AG10803 (cell line): ENCODE data around the gene PINLYP.

Source experiments
- DNase-seq: peaks from one replicate; pipeline ENCODE4 v3.0.0; 2010; ENCODE audit warnings: low read depth
- H3K4me3 ChIP-seq: 2 replicates; pipeline ENCODE4 v1.5.1; 2011; ENCODE audit warnings: mild to moderate bottlenecking, low read length, control low read depth
- TF ChIP-seq, protein P1 (sequence below): conservative IDR thresholded peaks from 2 replicates; pipeline ENCODE4 v1.5.1; 2011; ENCODE audit warnings: mild to moderate bottlenecking, low read length, control low read depth, inconsistent platforms

Gene PINLYP

DNA sequence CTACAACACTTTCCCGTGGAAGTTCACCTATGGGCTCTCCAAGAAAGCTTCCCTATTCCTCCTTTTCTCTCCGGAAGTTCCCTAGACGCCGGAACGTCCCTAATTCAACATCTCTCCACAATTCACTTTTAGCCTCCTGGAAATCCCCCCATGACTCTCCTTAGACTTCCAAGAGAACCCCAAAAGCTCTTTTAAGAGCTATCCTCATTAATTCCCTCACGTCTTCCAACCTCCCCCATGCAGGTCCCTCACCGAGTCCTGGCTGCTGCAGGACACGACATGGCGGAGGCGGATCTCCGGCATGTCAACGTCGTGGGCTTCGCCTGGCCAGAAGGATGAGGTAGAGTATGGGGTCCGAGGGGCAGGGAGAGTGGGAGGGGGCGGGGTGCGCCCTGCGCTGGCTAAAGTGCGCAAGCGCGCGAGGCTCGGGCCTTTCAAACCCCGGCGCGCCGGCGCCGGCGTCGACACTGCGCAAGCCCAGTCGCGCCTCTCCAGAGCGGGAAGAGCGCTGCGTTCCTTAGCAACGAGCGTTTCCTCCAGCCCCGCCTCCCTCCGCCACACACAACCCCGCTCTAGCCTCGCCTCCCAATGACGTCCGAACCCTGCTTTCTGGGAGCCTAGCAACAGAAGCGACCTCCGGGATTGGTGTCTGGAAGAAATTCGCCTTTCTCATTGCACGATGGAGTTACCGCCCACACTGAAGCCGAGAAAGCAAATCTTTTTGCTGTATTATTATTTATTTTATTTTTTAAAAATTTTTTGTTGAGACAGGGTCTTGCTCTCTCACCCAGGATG is at the start of gene PINLYP, which contains the start of gene XRCC1:
PINLYP (plus strand) TSS at position 646 of the 795 bp plus-strand sequence. CDS start 1,391 bp downstream, outside the sequence.
XRCC1 (minus strand) TSS at position 372 of the 795 bp plus-strand sequence; CDS start at position 303, 69 bp downstream.
- H3K4me3 ChIP-seq = peak within 1 kb of the TSS; percentile 94
- TF ChIP-seq, protein P1, sequence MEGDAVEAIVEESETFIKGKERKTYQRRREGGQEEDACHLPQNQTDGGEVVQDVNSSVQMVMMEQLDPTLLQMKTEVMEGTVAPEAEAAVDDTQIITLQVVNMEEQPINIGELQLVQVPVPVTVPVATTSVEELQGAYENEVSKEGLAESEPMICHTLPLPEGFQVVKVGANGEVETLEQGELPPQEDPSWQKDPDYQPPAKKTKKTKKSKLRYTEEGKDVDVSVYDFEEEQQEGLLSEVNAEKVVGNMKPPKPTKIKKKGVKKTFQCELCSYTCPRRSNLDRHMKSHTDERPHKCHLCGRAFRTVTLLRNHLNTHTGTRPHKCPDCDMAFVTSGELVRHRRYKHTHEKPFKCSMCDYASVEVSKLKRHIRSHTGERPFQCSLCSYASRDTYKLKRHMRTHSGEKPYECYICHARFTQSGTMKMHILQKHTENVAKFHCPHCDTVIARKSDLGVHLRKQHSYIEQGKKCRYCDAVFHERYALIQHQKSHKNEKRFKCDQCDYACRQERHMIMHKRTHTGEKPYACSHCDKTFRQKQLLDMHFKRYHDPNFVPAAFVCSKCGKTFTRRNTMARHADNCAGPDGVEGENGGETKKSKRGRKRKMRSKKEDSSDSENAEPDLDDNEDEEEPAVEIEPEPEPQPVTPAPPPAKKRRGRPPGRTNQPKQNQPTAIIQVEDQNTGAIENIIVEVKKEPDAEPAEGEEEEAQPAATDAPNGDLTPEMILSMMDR = no peak
- peak; percentile 97 for DNase-seq

DNA sequence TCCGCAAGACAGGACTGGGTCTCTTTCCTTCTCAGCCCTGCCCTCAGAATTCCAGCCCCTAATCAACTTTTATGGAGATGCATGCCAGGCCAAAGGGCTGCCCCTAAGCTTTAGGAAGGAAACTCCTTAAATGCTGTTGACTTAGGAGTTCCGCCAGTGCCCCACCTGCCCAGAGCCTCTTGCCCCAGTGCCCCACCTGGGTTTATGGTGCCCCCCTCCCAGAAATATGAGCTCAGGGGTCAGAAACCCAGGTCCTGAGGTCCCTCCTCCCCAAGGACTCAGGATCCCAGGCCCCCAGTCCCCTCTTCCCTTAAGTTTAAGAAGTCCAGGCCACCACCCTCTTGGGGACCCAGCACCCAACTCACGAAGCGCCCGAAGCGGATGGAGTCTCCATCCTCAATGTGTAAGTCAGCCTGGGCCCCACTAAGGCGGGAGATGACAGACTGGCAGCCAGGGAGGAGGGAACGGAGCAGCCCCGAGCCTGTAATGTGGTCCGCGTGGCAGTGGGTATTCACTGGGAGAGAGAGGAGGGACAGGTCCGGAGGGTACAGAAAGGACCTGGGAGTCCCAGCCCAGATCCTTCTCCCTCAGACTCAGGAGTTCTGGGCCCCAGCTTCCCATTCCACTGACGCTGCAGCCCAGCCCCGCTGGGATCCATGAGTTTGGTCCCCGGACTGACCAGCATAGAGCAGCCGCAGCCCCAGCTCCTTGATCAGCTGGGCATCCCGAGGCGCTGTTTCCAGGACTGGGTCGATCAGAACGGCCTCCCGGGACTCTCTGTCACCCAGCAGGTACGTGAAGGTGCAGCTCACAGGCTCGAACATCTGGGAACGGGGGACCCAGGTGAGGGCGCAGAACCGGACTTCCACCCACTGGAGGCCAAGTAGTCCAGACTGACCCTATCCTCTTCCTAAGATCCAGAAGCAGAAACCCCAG is 49.5 kb upstream of the PINLYP start:
- TF ChIP-seq, protein P1 = no peak
- no peak for DNase-seq
- H3K4me3 ChIP-seq = peak overlapping the region; percentile 83

DNA sequence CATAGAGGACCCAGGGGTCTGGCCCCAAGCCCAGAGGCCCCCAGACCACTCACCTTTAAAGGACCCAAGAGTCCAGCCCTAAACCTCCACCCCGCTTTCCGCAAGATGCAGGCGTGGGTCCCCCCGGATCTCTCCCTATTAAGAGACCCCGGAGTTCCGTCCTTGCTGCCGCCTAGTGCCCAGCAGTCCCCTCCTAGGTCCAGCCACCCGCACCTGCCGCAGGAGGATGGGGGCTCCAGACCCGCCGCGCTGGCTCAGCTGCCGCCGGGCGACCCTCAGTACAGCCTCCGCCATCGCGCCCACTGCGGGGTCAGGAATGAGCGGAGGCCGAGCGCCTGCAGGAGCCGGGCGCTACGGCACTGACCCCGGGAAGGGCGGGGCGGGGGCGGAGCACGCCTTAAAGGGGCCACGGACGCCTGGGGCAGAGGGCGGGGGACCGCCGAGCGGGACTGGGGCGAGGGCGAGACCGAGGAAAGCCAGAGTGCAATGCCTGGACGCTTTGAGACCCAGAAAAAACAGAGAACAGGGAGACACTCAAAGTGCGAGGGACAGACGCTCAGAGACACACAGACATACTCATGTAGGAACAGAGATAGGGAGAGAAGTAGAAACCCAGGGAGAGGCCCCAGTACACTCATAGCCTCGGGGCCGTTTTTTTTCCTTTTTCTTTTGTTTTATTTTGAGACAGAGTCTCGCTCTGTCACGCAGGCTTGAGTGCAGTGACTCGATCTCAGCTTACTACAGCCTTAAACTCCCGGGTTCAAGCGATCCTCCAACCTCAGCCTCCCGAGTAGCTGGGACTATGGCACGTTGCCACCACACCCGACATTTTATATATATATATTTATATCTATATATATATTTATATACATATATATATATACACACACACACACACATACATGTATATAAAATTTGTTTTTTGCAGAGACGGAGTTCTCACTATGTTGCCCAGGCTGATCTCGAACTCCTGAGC is 48.4 kb upstream of the PINLYP start, which contains the start of gene ETHE1:
ETHE1 (minus strand) TSS at position 318 of the 976 bp plus-strand sequence; CDS start at position 294, 24 bp downstream.
- H3K4me3 ChIP-seq = peak within 1 kb of the TSS; percentile 83
- DNase-seq = peak; percentile 51
- TF ChIP-seq, protein P1 = no peak

DNA sequence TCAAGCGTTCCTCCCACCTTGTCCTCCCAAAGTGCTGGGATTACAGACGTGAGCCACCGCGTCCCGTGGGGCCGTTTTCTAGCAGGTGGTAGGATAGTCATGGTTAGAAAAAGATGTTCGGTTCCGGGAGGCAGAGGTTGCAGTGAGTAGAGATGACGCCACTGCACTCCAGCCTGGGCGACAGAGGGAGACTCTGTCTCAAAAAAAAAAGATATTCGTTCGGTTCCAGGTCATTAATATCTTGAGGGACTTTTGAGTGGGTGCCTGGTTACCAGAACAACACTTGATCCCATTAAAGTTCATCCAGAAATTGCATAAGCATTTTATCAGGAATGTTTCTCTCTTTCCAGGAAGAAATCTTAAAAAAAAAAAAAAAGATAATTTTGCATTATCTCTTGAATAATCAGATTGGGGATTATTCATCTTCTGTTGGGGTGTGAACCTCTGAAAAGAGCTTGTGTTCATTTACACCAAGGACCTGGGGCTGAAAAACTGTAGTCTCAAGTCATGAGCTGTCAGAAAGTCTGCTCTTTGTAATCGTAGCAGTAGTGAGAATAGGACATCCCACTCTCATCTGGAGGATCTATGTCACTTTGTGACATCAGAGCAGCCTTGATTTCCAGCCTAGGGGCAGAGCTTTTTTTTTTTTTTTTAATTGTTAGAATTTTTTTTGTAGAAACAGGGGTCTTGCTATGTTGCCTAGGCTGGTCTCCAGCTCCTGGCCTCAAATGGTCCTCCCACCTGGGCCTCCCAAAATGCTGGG is 47.6 kb upstream of the PINLYP start:
- H3K4me3 ChIP-seq = peak overlapping the region; percentile 83
- DNase-seq = peak; percentile 32
- TF ChIP-seq, protein P1 = no peak

DNA sequence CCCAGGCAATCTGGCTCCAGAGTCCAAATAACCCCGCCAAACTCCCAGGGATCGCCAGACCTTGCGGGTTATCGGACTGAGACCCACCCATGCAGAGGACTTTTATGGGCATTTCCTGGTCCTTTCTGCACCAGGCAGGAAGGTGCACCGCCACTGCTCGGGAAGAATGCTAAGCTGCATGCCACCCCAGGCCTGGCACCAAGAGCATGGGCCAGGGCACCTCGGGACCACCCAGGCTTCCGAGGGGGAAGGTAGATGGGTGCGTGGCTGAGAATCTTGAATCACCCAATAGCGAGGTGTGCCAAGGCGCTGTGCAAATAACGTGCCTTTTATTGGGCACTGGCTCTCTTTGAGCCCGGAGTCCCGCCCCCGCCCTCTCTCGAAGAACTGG is 43.0 kb upstream of the PINLYP start:
- H3K4me3 ChIP-seq = peak overlapping the region; percentile 81
- TF ChIP-seq, protein P1 = no peak
- DNase-seq = no peak
